OCI-LY1 (cell line): ENCODE results near the gene EEF2K.

Source experiments
- H2AFZ ChIP-seq: fragments of 200-600 bp; sonication (generic), shearing (Covaris generic); 2 replicates; pipeline ENCODE4 v1.6.0; 2014; ENCODE audit warnings: antibody characterized with exemption, mild to moderate bottlenecking, low read length
- H3F3A ChIP-seq: fragments of 200-600 bp; sonication (generic), shearing (Covaris generic); 2 replicates; pipeline ENCODE4 v1.6.0; 2014; ENCODE audit warnings: mild to moderate bottlenecking, antibody characterized with exemption, low read length, moderate library complexity; ENCODE audit not compliant: insufficient read depth
- H3K27ac ChIP-seq: fragments of 200-600 bp; sonication (generic); 2 replicates; pipeline ENCODE4 v1.5.1; 2014; ENCODE audit warnings: low read length, mixed run types, mild to moderate bottlenecking, low read depth; ENCODE audit not compliant: poor library complexity, severe bottlenecking
- H3K27me3 ChIP-seq: fragments of 200-600 bp; sonication (generic); 2 replicates; pipeline ENCODE4 v1.6.0; 2014; ENCODE audit warnings: antibody characterized with exemption, mild to moderate bottlenecking, low read length, moderate library complexity; ENCODE audit not compliant: insufficient read depth
- H3K36me3 ChIP-seq: fragments of 200-600 bp; sonication (generic); 2 replicates; pipeline ENCODE4 v1.6.1; 2014; ENCODE audit warnings: mild to moderate bottlenecking, antibody characterized with exemption, low read length, moderate library complexity, mixed read lengths; ENCODE audit not compliant: insufficient read depth
- H3K4me1 ChIP-seq: fragments of 200-600 bp; sonication (generic); 2 replicates; pipeline ENCODE4 v1.5.1; 2014; ENCODE audit warnings: mild to moderate bottlenecking, low read length, moderate library complexity; ENCODE audit not compliant: insufficient read depth, severe bottlenecking
- H3K4me2 ChIP-seq: fragments of 200-600 bp; sonication (generic), shearing (Covaris generic); 2 replicates; pipeline ENCODE4 v1.6.1; 2014; ENCODE audit warnings: low read length
- H3K4me3 ChIP-seq: fragments of 200-600 bp; sonication (generic); 2 replicates; pipeline ENCODE4 v1.5.1; 2014; ENCODE audit warnings: low read length, low read depth, mild to moderate bottlenecking, mixed read lengths; ENCODE audit not compliant: poor library complexity, severe bottlenecking
- H3K79me2 ChIP-seq: fragments of 200-600 bp; shearing (Covaris generic); 2 replicates; pipeline ENCODE4 v1.6.1; 2016; ENCODE audit warnings: mixed run types, low read length, mixed read lengths; ENCODE audit not compliant: insufficient read depth
- H3K9ac ChIP-seq: fragments of 200-600 bp; sonication (generic), shearing (Covaris generic); 2 replicates; pipeline ENCODE4 v1.6.1; 2014; ENCODE audit warnings: mild to moderate bottlenecking, low read length, mixed read lengths
- H3K9me2 ChIP-seq: fragments of 200-600 bp; sonication (generic), shearing (Covaris generic); 2 replicates; pipeline ENCODE4 v1.6.1; 2014; ENCODE audit warnings: low read depth, mild to moderate bottlenecking, low read length, mixed read lengths
- H3K9me3 ChIP-seq: fragments of 200-600 bp; shearing (Covaris generic); 2 replicates; pipeline ENCODE4 v1.6.1; 2014; ENCODE audit warnings: low read length, mixed read lengths
- H4K20me1 ChIP-seq: fragments of 200-600 bp; sonication (generic), shearing (Covaris generic); 2 replicates; pipeline ENCODE4 v1.6.0; 2016; ENCODE audit warnings: mild to moderate bottlenecking, low read length; ENCODE audit not compliant: insufficient read depth
- CTCF ChIP-seq: fragments of 200-600 bp; sonication (generic), shearing (Covaris generic); IDR thresholded peaks from 2 replicates; pipeline ENCODE4 v1.5.1; 2017; ENCODE audit warnings: mild to moderate bottlenecking, antibody characterized with exemption, low read length, moderate library complexity, mixed read lengths
- EZH2 ChIP-seq: fragments of 200-600 bp; sonication (generic), shearing (Covaris generic); IDR thresholded peaks from 2 replicates; pipeline ENCODE4 v1.8.0; 2017; ENCODE audit warnings: borderline replicate concordance, mixed run types, mild to moderate bottlenecking, antibody characterized with exemption, low read length, moderate library complexity, mixed read lengths

The EEF2K gene

GRCh38 chr16:22314661-22315626 lies 108.9 kb downstream of the EEF2K start:
- Histone ChIP-seq H3K9me2 (no peaks in the 10 kb centered on the region), H3K79me2 (no peaks in the 10 kb centered on the region), H3K36me3 (peaks cover 78% of the 10 kb centered on the region), H3F3A (no peaks in the 10 kb centered on the region), H3K9ac (no peak overlapping the region), H2AFZ (no peak overlapping the region), H3K4me3 (no peak overlapping the region), H3K4me2 (no peak overlapping the region), H3K4me1 (no peaks in the 10 kb centered on the region), H4K20me1 (no peaks in the 10 kb centered on the region), H3K27ac (no peak overlapping the region), H3K27me3 (no peaks in the 10 kb centered on the region), H3K9me3 (no peaks in the 10 kb centered on the region)
- TF ChIP-seq EZH2 (no peak), CTCF (no peak)

- Histone ChIP-seq H3F3A (no peaks in the 10 kb centered on the region), H3K36me3 (peaks cover 85% of the 10 kb centered on the region), H3K9me3 (no peaks in the 10 kb centered on the region), H2AFZ (no peak overlapping the region), H4K20me1 (no peaks in the 10 kb centered on the region), H3K9me2 (no peaks in the 10 kb centered on the region), H3K4me1 (no peaks in the 10 kb centered on the region), H3K4me3 (no peak overlapping the region), H3K79me2 (no peaks in the 10 kb centered on the region), H3K27ac (no peak overlapping the region), H3K27me3 (no peaks in the 10 kb centered on the region), H3K4me2 (no peak overlapping the region), H3K9ac (no peak overlapping the region)
- TF ChIP-seq EZH2, result no peak
- no peak for TF ChIP-seq CTCF
Measured at GRCh38 chr16:22315979-22316378, 109.9 kb downstream of the EEF2K start.

- H3K9me2 ChIP-seq, result no peaks in the 10 kb centered on the region
- no peak overlapping the region for H3K4me2 ChIP-seq
- H3K9me3 ChIP-seq, result no peaks in the 10 kb centered on the region
- H3K27ac ChIP-seq, result no peak overlapping the region
- no peak overlapping the region for H2AFZ ChIP-seq
- H3K27me3 ChIP-seq, result no peaks in the 10 kb centered on the region
- no peaks in the 10 kb centered on the region for H3K4me1 ChIP-seq
- no peak overlapping the region for H3K4me3 ChIP-seq
- TF ChIP-seq CTCF, result no peak
- TF ChIP-seq EZH2, result no peak
- H3F3A ChIP-seq, result no peaks in the 10 kb centered on the region
- H3K9ac ChIP-seq, result no peak overlapping the region
- H4K20me1 ChIP-seq, result no peaks in the 10 kb centered on the region
- peaks cover 84% of the 10 kb centered on the region for H3K36me3 ChIP-seq
- no peaks in the 10 kb centered on the region for H3K79me2 ChIP-seq
Measured at GRCh38 chr16:22316411-22316811, 110.3 kb downstream of the EEF2K start.
